GM12872 (cell line): ENCODE results near the gene ANP32A.

ENCODE experiments used
- TF ChIP-seq, protein P1 (sequence below): IDR thresholded peaks from 3 replicates; pipeline ENCODE4 v1.5.1; 2011; ENCODE audit warnings: low read depth, mild to moderate bottlenecking, low read length, moderate library complexity; ENCODE audit not compliant: insufficient read depth

Gene ANP32A

DNA sequence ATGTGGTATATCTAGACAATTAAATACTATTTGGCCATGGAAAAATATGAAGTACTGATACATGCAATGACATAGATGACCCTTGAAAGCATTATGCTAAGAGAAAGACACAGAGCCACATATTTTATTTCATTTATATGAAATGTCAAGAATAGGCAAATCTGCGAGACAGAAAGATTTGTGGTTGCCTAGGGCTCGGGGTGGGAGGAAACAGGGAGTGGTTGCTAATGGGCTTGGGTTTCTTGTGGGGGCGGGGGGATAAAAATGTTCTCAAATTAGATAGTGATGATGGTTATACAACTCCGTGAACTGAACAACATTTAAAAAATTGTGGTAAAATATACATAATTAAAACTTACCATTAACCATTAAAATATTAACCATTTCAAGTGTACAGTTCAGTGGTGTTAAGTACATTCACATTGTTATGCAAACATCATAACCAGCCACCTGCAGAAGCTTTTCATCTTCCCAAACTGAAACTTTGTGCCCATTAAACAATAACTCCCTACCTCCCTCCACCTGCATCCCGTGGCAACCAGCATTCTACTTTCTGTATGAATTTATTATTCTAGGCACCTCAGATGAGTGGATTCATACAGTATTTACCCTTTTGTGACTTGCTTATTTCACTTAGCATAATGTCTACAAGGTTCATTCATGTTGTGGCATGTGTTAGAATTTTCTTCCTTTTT, 24.3 kb upstream of the ANP32A start:
- TF ChIP-seq, protein P1, sequence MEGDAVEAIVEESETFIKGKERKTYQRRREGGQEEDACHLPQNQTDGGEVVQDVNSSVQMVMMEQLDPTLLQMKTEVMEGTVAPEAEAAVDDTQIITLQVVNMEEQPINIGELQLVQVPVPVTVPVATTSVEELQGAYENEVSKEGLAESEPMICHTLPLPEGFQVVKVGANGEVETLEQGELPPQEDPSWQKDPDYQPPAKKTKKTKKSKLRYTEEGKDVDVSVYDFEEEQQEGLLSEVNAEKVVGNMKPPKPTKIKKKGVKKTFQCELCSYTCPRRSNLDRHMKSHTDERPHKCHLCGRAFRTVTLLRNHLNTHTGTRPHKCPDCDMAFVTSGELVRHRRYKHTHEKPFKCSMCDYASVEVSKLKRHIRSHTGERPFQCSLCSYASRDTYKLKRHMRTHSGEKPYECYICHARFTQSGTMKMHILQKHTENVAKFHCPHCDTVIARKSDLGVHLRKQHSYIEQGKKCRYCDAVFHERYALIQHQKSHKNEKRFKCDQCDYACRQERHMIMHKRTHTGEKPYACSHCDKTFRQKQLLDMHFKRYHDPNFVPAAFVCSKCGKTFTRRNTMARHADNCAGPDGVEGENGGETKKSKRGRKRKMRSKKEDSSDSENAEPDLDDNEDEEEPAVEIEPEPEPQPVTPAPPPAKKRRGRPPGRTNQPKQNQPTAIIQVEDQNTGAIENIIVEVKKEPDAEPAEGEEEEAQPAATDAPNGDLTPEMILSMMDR = no peak

DNA sequence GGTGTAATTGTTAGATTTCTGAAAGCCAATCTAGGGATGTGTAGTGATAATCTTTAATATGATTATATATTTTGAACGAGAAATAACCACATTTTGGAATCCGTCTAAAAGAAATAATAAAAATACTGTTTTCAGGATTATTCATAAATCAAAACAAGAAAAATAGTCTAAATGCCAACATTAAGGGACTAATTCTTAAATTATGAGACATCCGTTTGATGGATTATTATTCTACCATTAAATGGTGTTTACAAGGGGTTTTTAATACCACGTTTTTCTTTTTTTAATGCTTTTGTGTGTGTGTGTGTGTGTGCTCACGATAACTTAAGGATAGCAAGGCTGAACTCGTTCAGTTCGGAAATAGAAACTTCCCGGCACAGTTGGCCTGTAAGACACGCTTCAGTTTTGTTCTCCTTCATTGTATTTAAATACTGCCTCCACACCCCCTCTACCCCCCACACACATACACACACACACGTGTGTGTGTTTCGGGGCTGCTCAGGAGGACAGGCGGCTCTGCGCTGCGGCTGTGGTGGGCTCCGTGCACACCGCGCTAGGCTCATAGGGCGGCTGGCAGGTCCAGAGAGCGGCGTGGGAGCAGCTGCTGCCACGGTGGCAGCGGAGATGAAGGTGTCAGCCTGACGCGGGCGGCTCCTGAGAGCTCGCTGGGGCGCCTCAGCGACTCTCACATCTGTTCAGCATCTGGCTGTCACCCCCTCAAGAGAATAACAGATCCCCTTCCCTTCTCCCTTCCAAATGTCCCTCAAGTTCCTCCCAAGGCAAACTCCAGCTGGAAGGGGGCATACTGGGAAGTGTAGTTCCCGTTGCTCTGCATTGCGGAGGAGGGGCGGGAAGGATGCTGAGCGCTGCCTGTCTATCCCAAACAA, 23.0 kb upstream of the ANP32A start:
- TF ChIP-seq, protein P1 = no peak

DNA sequence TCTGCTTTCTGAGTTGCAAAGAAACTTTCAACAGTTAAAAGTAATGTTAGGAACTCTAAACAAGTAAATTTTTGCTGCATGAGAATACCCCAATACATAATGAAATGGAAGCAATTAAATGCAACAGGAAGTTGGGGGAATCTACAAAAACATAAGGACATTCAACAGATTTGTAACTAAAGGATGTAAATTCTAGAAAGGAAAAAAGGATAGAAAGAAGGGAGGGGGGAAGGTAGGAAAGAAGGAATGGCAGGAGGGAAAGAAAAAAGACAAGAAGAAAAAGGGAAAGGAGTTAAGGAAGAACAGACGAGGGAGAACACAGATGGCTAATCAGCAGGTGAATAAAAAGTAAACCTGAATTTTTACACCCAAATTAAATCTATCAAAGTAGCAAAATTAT, 22.3 kb upstream of the ANP32A start:
- TF ChIP-seq, protein P1 = no peak

DNA sequence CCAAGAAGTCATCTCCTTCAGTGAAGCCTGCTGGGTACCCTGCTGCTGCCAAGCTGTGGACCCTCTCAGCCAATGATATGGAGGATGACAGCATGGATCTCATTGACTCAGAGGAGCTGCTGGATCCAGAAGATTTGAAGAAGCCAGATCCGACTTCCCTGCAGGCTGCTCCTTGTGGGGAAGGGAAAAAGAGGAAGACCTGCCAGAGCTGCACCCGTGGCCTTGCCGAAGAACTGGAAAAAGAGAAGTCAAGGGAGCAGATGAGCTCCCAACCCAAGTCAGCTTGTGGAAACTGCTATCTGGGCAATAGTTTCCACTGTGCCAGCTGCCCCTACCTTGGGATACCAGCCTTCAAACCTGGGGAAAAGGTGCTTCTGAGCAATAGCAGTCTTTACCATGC, 13.7 kb upstream of the ANP32A start:
- TF ChIP-seq, protein P1 = no peak

DNA sequence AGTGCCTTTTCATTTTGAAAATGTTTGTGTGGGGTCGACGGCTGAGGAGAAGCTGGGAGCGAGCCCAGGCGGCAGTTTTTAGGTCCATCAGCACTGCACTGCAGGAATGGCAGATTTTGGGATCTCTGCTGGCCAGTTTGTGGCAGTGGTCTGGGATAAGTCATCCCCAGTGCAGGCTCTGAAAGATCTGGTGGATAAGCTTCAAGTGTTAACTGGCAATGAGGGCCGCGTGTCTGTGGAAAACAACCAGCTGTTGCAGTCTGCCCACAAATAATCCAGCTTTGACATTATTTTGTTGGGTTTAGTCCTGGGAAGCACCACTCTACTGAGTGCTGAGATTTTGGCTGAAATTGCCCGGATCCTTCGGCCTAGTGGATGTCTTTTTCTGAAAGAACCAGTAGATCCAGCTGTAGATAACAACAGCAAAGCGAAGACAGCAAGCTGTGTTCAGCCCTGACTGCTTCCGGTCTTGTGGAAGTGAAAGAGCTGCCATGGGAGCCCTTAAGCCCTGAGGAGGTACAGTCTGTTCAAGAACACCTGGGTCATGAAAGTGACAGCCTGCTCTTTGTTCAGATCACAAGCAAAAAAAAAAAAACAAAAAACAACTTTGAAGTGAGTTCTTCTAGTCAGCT, 13.1 kb upstream of the ANP32A start:
- TF ChIP-seq, protein P1 = no peak

DNA sequence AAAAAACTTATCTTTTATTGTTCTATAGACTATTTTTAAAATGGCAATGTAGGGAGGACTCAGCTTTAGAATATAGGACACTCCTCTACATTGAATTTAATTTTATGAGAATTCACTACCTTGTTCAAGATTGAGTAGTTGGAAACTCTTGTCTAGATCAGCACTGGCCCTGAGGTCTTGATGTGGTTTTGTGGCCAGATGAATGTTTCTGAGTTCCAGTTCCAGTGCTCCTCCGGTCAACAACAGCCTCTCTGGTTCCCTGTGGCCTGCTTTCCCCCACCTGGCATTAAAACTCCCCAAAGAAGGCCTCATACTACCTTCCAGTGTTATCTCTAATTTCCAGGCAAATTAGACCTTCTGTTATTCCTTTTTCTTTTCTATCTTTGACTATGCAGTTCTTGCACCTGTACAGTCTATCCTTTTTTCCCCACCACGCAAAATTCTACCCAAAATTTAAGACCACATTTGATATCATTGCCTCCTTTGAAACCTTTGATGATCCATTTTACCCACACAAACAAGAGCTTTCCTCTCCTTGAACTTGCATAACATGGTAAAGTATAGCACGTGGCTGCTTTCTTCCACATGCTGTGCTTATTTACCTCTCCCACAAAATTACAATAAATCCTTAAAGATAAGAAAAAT, 9.6 kb upstream of the ANP32A start:
- TF ChIP-seq, protein P1 = no peak

DNA sequence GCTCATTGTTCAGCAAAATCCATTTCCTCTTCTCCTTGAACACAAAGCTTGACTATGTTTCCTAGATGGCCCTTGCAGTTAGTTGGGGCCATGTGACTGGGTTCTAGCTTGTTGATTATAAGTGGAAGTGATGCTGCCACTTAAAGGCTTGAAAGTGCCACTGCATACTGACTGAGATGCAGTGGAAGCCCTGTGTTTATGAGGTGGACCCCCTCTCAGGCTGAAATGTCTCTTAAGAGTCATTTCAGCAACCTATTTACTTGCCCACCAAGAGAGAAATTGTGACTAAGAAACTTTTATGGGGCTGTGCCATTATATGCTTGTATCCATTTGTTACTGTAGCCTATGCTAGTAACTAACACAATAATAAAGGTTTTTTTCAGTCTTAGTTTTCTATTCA, 8.4 kb upstream of the ANP32A start:
- TF ChIP-seq, protein P1 = peak; percentile 66
